Measurements from ENCODE around the gene LRRFIP1.

The LRRFIP1 gene

DNA sequence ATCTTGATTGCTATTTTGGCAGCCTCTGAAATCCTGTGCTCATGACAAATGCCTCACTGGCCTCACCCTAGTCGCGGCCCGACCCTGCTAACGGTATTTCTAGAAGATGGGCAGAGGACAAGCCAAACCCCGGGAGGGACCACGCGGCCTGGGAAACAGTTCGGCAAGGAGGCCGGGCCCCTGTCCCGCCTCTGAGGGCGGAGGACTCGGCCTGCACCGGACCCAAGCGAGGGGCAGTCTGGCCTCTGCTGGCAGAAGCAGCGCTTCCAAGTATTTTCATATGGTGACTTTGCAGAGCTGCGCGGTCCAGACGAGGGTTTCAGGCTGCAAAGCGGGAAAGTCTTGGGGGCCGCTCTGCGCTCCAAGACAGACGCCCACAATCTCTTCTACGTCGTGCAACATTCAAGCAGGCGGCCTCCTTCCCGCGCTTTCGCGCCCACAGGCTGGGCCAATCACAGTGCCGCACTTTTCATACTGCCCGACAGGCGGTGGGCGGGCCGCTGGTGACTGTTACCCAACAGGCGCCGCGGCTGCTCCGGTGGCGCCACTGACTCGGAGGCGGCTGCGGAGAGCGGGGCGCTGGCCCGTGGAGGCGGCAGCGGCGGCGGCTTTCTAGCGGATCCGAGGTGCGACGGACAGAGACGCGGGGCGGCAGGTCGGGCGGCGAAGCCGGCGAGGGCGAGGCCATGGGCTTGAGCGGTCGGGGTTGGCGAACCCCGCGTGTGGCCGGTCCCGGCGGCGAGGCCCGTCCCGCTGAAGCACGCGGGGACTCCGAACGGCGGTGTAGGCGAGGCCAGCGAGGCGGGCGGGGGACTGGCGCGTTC lies 171.1 kb downstream of the LRRFIP1 start, which contains the start of gene RBM44:
Gene RBM44, plus strand, starts transcription at position 544 of the 824 bp plus-strand sequence. CDS start 14,831 bp downstream, outside the sequence.
- DNase-seq, result no peak

DNA sequence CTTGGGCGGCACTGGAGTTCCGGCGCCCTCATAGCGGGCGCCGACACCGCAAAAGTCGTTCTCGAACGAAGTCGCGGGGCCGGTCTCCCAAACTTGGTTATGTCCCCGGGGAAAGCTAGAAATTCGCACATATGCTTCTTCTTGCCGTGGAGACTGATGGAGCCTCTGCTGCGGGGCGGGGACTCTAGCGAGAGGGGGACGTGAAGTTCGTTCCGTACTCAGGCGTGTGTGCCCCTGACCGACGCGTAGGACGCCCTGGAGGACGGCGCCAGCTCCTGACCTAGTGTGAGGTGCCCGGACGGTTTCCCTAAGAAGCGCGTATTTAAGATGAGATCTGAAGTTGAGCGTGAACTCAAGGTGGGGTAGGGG lies 171.7 kb downstream of the LRRFIP1 start:
- no peak for DNase-seq

DNA sequence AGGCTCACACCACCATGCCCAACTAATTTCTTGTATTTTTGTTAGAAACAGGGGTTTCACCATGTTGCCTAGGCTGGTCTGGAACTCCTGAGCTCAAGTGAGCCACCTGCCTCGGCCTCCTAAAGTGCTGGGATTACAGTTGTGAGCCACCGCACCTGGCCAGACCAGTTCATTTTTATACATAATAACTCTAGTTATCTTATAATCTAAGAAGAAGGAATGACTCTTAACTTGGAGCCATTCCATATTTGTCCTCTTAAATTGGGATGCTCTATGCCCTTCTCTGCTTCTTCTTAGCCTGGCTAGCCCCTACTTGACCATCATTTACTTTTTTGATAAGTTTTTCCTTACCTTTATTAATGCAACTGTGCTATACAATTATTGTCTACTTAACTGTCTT lies 174.1 kb downstream of the LRRFIP1 start:
- DNase-seq, result no peak

DNA sequence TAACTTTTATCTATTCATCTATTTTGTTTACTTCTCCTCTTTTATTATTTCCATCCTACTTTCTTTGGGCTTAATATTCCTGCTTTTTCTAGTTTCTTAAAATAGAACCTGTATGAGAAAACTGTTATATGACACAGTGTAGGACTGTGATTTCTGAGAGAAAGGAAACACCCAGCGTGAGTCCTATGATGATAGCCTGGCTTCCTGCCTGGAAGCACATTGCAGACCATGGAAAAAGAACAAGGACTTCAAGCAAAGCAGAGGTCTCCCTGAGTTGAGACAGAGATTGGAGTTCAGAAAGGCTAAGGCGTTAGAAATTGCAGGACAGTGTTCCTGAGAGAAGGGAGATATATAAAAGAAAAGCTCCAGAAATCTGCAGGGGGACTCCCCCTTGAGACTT lies 178.9 kb downstream of the LRRFIP1 start:
- no peak for DNase-seq

DNA sequence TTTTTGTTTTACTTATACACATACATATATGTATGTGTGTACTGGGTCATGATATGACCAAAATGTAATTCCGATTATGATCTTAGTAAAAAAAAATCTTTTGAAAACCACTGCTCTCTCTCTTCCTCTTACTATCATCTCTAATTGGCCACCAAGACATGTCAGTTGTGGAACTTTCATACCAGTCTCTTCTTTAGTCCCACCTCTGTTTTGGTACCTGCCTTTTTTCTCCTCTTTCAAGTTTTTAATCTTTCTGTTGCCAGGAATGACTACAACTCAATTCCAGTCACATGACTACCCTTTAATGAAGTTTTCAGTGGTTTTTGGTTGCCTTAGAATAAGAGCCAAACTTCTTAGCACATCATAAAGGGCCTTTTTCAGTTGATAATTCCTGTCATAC lies 188.2 kb downstream of the LRRFIP1 start:
- DNase-seq, result no peak

DNA sequence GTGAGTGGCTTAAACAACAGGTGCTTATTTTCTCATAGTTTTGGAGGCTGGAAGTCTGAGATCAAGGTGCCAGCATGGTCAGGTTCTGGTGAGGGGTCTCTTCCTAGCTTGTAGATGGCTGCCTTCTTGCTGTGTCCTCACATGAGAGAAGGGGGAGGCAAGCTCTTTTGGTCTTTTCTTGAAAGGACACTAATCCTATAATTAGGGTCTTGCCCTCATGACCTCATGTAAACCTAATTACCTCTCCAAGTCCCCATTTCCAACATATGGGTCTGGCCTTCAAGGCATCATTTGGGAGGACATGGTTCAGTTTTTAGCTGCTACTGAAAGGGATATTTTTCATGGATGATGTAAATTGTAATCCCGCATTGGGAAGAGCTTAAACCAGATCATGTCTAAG lies 189.1 kb downstream of the LRRFIP1 start:
- no peak for DNase-seq

DNA sequence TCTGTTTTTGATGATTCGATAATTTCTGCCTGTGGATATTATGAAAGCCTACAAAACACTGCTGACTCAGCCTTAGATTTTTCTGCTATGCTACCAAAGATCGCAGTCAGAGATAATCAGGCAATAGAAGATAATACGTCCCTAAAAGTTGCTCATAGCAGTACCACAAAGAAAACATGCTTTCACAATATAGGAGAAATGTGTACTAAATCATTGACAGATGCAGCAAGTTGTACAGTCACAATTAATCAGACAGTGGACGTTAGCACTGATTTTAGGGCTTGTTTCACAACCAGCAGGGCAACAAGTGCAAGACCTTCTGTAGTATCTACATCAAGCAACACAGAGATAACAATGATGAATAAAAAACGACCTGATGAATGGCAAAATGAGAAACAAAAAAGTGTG lies 190.7 kb downstream of the LRRFIP1 start:
- no peak for DNase-seq

DNA sequence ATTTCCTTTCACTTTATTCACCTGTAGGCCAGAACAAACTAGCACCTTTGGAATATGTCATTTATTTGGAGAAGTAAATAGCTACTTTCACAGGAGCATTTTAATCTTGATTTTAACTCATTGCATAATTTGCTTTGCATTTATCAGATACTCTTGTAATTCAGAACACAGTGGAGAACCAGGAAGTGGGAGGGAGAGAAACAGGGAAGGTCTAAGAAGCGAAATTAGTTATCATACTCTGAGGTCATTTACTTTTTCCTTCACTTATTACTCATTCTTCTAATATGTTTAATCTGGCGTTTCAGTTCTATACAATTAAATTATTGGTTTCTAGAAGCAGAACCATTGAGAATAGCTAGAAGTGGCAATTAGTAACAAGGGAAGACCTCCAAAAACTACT lies 191.8 kb downstream of the LRRFIP1 start:
- DNase-seq, result no peak

DNA sequence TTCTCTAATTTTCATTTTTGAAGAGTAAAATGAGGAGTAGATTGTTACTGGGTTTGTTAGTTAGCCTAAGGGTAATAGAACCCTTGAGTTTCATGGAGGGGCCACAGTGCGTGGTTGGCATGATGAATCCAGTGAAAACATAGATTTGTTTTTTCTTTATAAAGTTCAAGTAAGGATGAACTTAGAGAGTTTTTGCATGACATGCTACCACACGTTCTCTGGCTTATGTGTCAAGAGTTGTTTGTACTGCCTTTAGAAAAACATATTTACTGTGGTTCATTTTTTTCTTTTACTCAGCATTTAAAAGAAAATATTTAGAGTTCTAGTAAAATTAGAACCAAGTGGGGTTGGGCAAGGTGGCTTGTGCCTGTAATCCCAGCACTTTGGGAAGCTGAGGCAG lies 193.0 kb downstream of the LRRFIP1 start:
- DNase-seq, result no peak

DNA sequence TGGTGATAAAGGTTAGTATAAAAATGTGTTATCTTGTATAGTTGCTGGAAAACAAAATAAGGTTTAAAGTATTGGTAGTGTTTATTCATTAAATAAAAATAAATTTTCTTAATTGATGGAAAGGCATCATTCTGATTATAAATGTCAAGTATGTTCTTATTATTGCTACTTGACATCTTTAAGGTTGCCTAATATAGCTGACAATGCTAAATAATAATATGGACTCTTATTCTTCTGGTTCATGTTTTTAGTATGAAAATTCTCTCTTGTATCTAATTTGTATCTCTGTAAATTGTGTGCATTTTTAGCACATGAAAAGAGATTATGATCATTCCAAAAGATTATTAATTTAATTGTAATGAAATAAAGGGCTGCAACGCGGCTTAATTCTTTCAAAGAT lies 196.2 kb downstream of the LRRFIP1 start:
- DNase-seq, result no peak

DNA sequence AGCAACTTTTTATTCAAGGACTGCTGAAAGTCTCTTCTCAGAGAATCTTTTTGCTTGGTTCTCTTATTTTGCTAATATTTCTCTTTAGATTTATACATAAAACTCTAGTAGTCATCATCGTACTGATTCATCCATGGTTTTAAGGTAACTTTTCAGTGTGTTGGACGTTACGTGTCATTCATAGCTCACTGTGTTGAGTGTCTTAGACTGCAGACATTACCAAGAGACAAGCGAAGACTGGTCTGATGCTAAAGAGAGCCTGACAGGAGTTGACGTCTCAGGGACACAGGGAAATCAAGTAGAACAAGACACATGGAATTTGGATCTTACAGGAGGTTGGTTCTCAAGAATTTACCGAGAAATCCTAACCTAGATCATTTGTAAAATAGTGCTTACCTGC lies 196.7 kb downstream of the LRRFIP1 start:
- DNase-seq, result no peak

DNA sequence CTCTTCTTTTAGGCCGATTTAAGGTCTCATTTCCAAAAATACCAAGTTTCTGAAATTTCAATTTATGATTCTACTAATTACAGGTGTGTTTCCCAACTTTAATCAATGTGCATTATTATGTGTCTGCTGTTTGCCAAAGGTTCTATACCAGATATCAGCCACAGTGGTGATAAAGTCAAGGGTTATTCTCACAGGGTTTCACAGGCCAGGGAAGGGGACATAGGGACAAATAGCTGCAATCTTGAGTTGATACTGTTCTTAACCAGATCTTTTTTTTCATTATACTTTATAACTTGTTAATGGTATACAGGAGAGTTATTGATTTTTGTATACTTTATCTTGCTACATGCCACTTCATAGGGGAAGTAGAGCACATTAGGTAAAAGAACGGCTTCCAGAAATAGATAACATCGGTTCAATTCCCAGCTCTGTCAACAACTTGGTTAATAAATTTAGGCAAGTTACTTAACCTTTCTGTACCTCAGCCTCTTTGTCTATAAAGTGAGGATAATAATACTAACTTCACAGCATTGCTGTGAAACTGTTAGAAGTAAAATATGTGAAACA lies 200.1 kb downstream of the LRRFIP1 start:
- DNase-seq, result no peak

Data from SHP77 (cell line).